ENCODE results near the gene CWF19L1.

The CWF19L1 gene

GRCh38 chr10:100265821-100266485, 1.5 kb downstream of the CWF19L1 start:
- H3K27me3 Mint-ChIP-seq (ENCODE audit: low read depth) = no peaks in the 10 kb centered on the region
- H3K36me3 Mint-ChIP-seq (ENCODE audit: low read depth) = peaks cover 7% of the 10 kb centered on the region
- no peak overlapping the region for H3K27ac Mint-ChIP-seq
- H3K4me3 Mint-ChIP-seq = peak overlapping the region; percentile 79 to 100 (median 100)
- H3K9me3 Mint-ChIP-seq = no peaks in the 10 kb centered on the region
- H3K4me1 Mint-ChIP-seq = peaks cover 10% of the 10 kb centered on the region
- TF ChIP-seq, protein P1, sequence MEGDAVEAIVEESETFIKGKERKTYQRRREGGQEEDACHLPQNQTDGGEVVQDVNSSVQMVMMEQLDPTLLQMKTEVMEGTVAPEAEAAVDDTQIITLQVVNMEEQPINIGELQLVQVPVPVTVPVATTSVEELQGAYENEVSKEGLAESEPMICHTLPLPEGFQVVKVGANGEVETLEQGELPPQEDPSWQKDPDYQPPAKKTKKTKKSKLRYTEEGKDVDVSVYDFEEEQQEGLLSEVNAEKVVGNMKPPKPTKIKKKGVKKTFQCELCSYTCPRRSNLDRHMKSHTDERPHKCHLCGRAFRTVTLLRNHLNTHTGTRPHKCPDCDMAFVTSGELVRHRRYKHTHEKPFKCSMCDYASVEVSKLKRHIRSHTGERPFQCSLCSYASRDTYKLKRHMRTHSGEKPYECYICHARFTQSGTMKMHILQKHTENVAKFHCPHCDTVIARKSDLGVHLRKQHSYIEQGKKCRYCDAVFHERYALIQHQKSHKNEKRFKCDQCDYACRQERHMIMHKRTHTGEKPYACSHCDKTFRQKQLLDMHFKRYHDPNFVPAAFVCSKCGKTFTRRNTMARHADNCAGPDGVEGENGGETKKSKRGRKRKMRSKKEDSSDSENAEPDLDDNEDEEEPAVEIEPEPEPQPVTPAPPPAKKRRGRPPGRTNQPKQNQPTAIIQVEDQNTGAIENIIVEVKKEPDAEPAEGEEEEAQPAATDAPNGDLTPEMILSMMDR (IDR thresholded peaks at IDR 0.05; ENCODE audit: unreplicated experiment in 3 of 3) = no peak

GRCh38 chr10:100254191-100254590, 13.2 kb downstream of the CWF19L1 start:
- Mint-ChIP-seq H3K9me3 (no peaks in the 10 kb centered on the region), H3K27me3 (ENCODE audit: low read depth) (no peaks in the 10 kb centered on the region), H3K4me1 (no peaks in the 10 kb centered on the region), H3K4me3 (no peak overlapping the region), H3K27ac (no peak overlapping the region), H3K36me3 (ENCODE audit: low read depth) (peaks cover 61% of the 10 kb centered on the region)
- TF ChIP-seq, protein P1 (IDR thresholded peaks at IDR 0.05; ENCODE audit: unreplicated experiment in 3 of 3) = no peak

DNA sequence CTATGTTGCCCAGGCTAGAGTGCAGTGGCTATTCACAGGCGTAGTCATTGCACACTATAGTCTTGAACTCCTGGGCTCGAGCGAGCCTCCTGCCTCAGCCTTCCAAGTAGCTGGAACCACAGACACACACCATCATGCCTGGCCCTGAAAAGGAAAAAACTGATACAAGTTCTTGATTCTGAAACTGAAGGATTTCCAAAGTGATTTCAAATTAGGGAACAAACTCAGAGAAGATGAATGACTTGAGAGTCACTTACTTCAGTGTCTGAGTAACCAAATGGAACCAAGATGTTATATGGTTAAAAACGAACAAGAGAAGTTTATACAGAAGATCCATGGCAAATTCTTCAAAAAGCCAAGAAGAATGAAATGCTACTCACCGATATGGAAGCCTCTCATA, 14.4 kb downstream of the CWF19L1 start:
- no peak overlapping the region for H3K4me3 Mint-ChIP-seq
- H3K36me3 Mint-ChIP-seq (ENCODE audit: low read depth) = peaks cover 60% of the 10 kb centered on the region
- no peaks in the 10 kb centered on the region for H3K27me3 Mint-ChIP-seq (ENCODE audit: low read depth)
- no peak overlapping the region for H3K27ac Mint-ChIP-seq
- TF ChIP-seq, protein P1 (IDR thresholded peaks at IDR 0.05; ENCODE audit: unreplicated experiment in 3 of 3) = no peak
- no peaks in the 10 kb centered on the region for H3K9me3 Mint-ChIP-seq
- H3K4me1 Mint-ChIP-seq = no peaks in the 10 kb centered on the region

DNA sequence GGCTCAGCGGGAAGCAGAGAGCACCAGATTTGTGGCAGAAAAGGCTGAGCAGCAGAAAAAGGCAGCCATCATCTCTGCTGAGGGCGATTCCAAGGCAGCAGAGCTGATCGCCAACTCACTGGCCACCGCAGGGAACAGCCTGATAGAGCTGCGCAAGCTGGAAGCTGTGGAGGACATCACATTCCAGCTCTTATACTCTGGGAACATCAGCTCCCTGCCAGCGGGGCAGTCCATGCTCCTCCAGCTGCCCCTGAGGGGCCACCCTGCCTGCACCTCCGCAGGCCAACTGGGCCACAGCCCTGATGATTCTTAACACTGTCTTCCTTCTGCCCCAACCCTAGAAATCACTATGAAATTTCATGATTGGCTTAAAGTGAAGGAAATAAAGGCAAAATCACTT, 18.6 kb downstream of the CWF19L1 start:
- Mint-ChIP-seq H3K36me3 (ENCODE audit: low read depth) (peaks cover 52% of the 10 kb centered on the region), H3K9me3 (no peaks in the 10 kb centered on the region), H3K4me3 (no peak overlapping the region), H3K27ac (no peak overlapping the region), H3K4me1 (no peaks in the 10 kb centered on the region), H3K27me3 (ENCODE audit: low read depth) (no peaks in the 10 kb centered on the region)
- TF ChIP-seq, protein P1 (IDR thresholded peaks at IDR 0.05; ENCODE audit: unreplicated experiment in 3 of 3) = no peak

GRCh38 chr10:100245484-100246220, 21.8 kb downstream of the CWF19L1 start:
- H3K4me1 Mint-ChIP-seq = no peaks in the 10 kb centered on the region
- H3K36me3 Mint-ChIP-seq (ENCODE audit: low read depth) = peaks cover 62% of the 10 kb centered on the region
- no peak overlapping the region for H3K27ac Mint-ChIP-seq
- TF ChIP-seq, protein P1 (IDR thresholded peaks at IDR 0.05; ENCODE audit: unreplicated experiment in 3 of 3) = no peak
- H3K4me3 Mint-ChIP-seq = no peak overlapping the region
- no peaks in the 10 kb centered on the region for H3K27me3 Mint-ChIP-seq (ENCODE audit: low read depth)
- no peaks in the 10 kb centered on the region for H3K9me3 Mint-ChIP-seq

Measured in nephron (organoid).